Ascending aorta (tissue), 2 donors: Measurements from ENCODE around the gene NODAL. TPM values are rescaled to one million over a fixed set of nuclear protein-coding genes. Genes with fewer than 3 reads are reported as not detected.

Experiments used
- DNase-seq, 2 donors: peaks; one replicate each; pipeline ENCODE4 v3.0.0-alpha.2; 2019; ENCODE audit warnings: low spot score in 2 of 2
- H3K27ac ChIP-seq, 2 donors: fragments of 200-600 bp; sonication (generic); one replicate each; pipeline ENCODE4 v1.5.1; 2016 to 2017; ENCODE audit warnings: mild to moderate bottlenecking in 1 of 2
- H3K27me3 ChIP-seq: fragments of 200-600 bp; sonication (generic); one replicate; pipeline ENCODE4 v1.5.1; 2017
- H3K36me3 ChIP-seq, 2 donors: fragments of 200-600 bp; sonication (generic); one replicate each; pipeline ENCODE4 v1.5.1; 2016
- H3K4me1 ChIP-seq, 2 donors: fragments of 200-600 bp; sonication (generic); one replicate each; pipeline ENCODE4 v1.5.1; 2016 to 2017; ENCODE audit warnings: mild to moderate bottlenecking in 1 of 2
- H3K4me3 ChIP-seq, 2 donors: fragments of 200-600 bp; sonication (generic); one replicate each; pipeline ENCODE4 v1.5.1; 2016 to 2017; ENCODE audit warnings: mild to moderate bottlenecking in 1 of 2
- H3K9me3 ChIP-seq, 2 donors: fragments of 200-600 bp; sonication (generic); one replicate each; pipeline ENCODE4 v1.5.1; 2016
- intact Hi-C: fragments of 100-400 bp; cut with DNase I; formaldehyde crosslinking; loops from one replicate; pipeline ENCODE4 v1.15.1; 2023
- total RNA-seq: library from RNA; depleted of rRNA; stranded (reverse); fragments of >200 nt; gene quantifications from one replicate; pipeline ENCODE4 v1.1.0, GENCODE V29; 2016
- TF ChIP-seq, protein P1 (sequence below), 3 experiments: fragments of 200-600 bp in 2 of 3; fragments of 450-650 bp in 1 of 3; sonication (generic) in 2 of 3; IDR thresholded peaks; one replicate each; pipeline ENCODE4 v1.5.1; 2016 to 2019; ENCODE audit warnings: antibody characterized with exemption in 3 of 3, mild to moderate bottlenecking in 1 of 3, moderate library complexity in 1 of 3

NODAL gene
- total RNA-seq, 1 donor from 2014 or later, result not detected

DNA sequence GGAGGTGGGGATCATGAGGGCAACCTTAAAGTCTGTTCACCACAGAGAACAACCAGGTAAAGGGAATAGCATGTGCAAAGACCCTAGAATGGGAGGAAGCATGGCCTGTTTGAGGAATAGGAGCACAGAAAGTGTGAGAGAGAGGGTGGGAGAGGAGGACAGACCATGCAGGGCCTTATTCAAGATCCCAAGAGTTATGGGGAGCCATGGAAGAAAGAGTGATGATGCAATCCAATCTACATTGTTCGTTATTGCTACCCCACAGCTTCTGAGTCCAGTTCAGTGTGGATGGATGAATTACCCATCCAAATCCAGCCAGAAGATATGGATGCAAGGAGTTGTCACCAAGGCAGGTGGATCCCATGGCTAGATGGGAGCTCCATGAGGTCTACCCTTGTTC lies 45.3 kb downstream of the NODAL start:
- H3K36me3 ChIP-seq, result no peaks in the 10 kb centered on the region

DNA sequence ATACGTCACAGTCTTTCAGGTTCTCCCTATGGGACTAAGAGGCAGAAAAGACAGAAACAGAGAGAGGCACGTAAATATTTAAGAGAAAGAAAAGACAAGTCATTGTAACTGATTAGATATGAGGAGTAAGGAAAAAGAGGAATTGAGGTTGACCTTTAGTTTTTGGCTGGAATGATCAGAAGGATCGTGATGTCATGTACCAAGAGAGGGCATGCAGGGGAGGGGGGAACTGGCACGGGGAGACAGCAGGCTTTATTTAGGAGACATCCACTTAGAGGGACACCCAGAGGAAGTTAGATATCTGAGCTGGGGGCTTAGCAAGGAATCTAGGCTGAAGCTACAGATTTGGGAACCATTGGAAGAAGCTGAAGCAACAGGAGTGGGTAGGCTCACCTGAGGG lies 49.8 kb downstream of the NODAL start:
- Histone ChIP-seq H3K4me3 (no peak overlapping the region), H3K36me3 (no peaks in the 10 kb centered on the region), H3K27me3 (no peaks in the 10 kb centered on the region), H3K27ac (no peak overlapping the region), H3K9me3 (no peaks in the 10 kb centered on the region), H3K4me1 (no peaks in the 10 kb centered on the region)
- intact Hi-C loops, result no loop called here
- no peak for DNase-seq
- TF ChIP-seq, protein P1, sequence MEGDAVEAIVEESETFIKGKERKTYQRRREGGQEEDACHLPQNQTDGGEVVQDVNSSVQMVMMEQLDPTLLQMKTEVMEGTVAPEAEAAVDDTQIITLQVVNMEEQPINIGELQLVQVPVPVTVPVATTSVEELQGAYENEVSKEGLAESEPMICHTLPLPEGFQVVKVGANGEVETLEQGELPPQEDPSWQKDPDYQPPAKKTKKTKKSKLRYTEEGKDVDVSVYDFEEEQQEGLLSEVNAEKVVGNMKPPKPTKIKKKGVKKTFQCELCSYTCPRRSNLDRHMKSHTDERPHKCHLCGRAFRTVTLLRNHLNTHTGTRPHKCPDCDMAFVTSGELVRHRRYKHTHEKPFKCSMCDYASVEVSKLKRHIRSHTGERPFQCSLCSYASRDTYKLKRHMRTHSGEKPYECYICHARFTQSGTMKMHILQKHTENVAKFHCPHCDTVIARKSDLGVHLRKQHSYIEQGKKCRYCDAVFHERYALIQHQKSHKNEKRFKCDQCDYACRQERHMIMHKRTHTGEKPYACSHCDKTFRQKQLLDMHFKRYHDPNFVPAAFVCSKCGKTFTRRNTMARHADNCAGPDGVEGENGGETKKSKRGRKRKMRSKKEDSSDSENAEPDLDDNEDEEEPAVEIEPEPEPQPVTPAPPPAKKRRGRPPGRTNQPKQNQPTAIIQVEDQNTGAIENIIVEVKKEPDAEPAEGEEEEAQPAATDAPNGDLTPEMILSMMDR (IDR thresholded peaks at IDR 0.05), result no peak

More for the DNA sequence above, 45.3 kb downstream of the NODAL start:
- no peak for DNase-seq
- TF ChIP-seq, protein P1 (IDR thresholded peaks at IDR 0.05), result no peak
- H3K9me3 ChIP-seq, result no peaks in the 10 kb centered on the region
- no peak overlapping the region for H3K27ac ChIP-seq
- H3K4me3 ChIP-seq, result no peak overlapping the region
- H3K4me1 ChIP-seq, result no peaks in the 10 kb centered on the region
- no peaks in the 10 kb centered on the region for H3K27me3 ChIP-seq
- intact Hi-C loops, result no loop called here

Other genes starting within 250 kb of the NODAL start
- gene PPA1, start 208.3 kb downstream of the NODAL start, total RNA-seq, result 66.4 TPM
- gene NPFFR1, start 157.7 kb downstream of the NODAL start, total RNA-seq, result not detected
- 21.1 TPM for gene LRRC20, start 59.1 kb downstream of the NODAL start, total RNA-seq
- 35.4 TPM for gene EIF4EBP2, start 37.5 kb downstream of the NODAL start, total RNA-seq
- 21.7 TPM for gene PALD1, start 37.1 kb upstream of the NODAL start, total RNA-seq
- 6.2 TPM for gene PRF1, start 161.1 kb upstream of the NODAL start, total RNA-seq
- 0.32 TPM for gene ADAMTS14, start 230.8 kb upstream of the NODAL start, total RNA-seq